H1 (cell line): Measurements from ENCODE around the gene ABCA13. TPM values are rescaled to one million over a fixed set of nuclear protein-coding genes. Genes with fewer than 3 reads are reported as not detected.

Experiments
- CTCF ChIA-PET: fragments of 300-600 bp; sonication (Branson Sonifier 250); formaldehyde crosslinking; loops from one replicate; lab custom pipeline; 2021; ENCODE audit not compliant: partially characterized antibody; lab: Charles Lee
- POLR2A ChIA-PET: fragments of 300-600 bp; sonication (Branson Sonifier 250); formaldehyde crosslinking; loops from one replicate; lab custom pipeline; 2021; ENCODE audit warnings: inconsistent platforms; ENCODE audit not compliant: partially characterized antibody; lab: Charles Lee
- DNase-seq, 2 experiments: peaks; one replicate each; pipeline versions ENCODE4 v3.0.0 to v3.0.0-alpha.2; 2010 to 2022; ENCODE audit warnings: low spot score in 2 of 2, low read depth in 1 of 2, mixed read lengths in 1 of 2
- FAIRE-seq: peaks from 2 replicates; lab custom pipeline; 2011; peaks lifted over from hg19 to GRCh38; lab: Jason Lieb, UNC
- H2AFZ ChIP-seq: 2 replicates; pipeline ENCODE4 v1.8.1; 2012; ENCODE audit warnings: low read length, inconsistent platforms
- H2AK5ac ChIP-seq: 2 replicates; pipeline ENCODE4 v1.6.1; 2013; ENCODE audit warnings: low read depth, low read length
- H2BK120ac ChIP-seq: replicated peaks from 2 replicates; pipeline ENCODE3; 2013; ENCODE audit warnings: low read depth, low read length, inconsistent platforms
- H2BK12ac ChIP-seq: 2 replicates; pipeline ENCODE4 v1.6.1; 2013; ENCODE audit warnings: low read depth, low read length
- H2BK15ac ChIP-seq: 2 replicates; pipeline ENCODE4 v1.6.1; 2013; ENCODE audit warnings: low read length
- H2BK20ac ChIP-seq: 2 replicates; pipeline ENCODE4 v1.6.1; 2013; ENCODE audit warnings: low read length
- H2BK5ac ChIP-seq: 2 replicates; pipeline ENCODE4 v1.6.1; 2013; ENCODE audit warnings: low read depth, low read length
- H3K14ac ChIP-seq: 2 replicates; pipeline ENCODE4 v1.6.1; 2013; ENCODE audit warnings: inconsistent platforms; ENCODE audit not compliant: insufficient read length
- H3K18ac ChIP-seq: 2 replicates; pipeline ENCODE4 v1.6.1; 2013; ENCODE audit warnings: low read length; ENCODE audit errors: extremely low read depth
- H3K23ac ChIP-seq: 2 replicates; pipeline ENCODE4 v1.6.1; 2013; ENCODE audit warnings: inconsistent platforms; ENCODE audit not compliant: insufficient read length
- H3K23me2 ChIP-seq: 2 replicates; pipeline ENCODE4 v1.6.1; 2013; ENCODE audit warnings: low read depth, low read length
- H3K27ac ChIP-seq: 2 replicates; pipeline ENCODE4 v1.6.1; 2011; ENCODE audit warnings: low read depth, low read length, inconsistent platforms
- H3K27me3 ChIP-seq, 4 experiments: replicated peaks in 1 of 4; 1 replicate in 1 of 4; 2 replicates in 3 of 4; pipeline versions ENCODE4 v1.6.1 to v1.8.1; 2011 to 2013; ENCODE audit warnings: low read length in 3 of 4, mild to moderate bottlenecking in 3 of 4, inconsistent platforms in 2 of 4, mixed read lengths in 2 of 4, moderate library complexity in 1 of 4; ENCODE audit not compliant: control insufficient read depth in 3 of 4, insufficient read depth in 3 of 4; ENCODE audit errors: extremely low read depth in 1 of 4
- H3K36me3 ChIP-seq, 4 experiments: 2 replicates each; pipeline versions ENCODE4 v1.6.1 to v1.8.1; 2011 to 2013; ENCODE audit warnings: mild to moderate bottlenecking in 4 of 4, low read length in 3 of 4, moderate library complexity in 2 of 4, control low read depth in 1 of 4, inconsistent platforms in 1 of 4; ENCODE audit not compliant: insufficient read depth in 4 of 4, control insufficient read depth in 2 of 4
- H3K4ac ChIP-seq: replicated peaks from 2 replicates; pipeline ENCODE3; 2013; ENCODE audit warnings: low read length, low read depth, mixed read lengths, inconsistent platforms; ENCODE audit not compliant: insufficient read length
- H3K4me1 ChIP-seq, 4 experiments: replicated peaks in 1 of 4; 1 replicate in 1 of 4; 2 replicates in 3 of 4; pipeline versions ENCODE4 v1.6.1 to v1.8.1; 2011 to 2013; ENCODE audit warnings: low read length in 3 of 4, inconsistent platforms in 2 of 4, mixed read lengths in 1 of 4; ENCODE audit not compliant: insufficient read depth in 4 of 4, control insufficient read depth in 3 of 4
- H3K4me2 ChIP-seq, 2 experiments: 2 replicates each; pipeline versions ENCODE4 v1.6.1 to v1.8.1; 2011 to 2013; ENCODE audit warnings: low read depth in 2 of 2, low read length in 2 of 2, control low read depth in 1 of 2, inconsistent platforms in 1 of 2, mild to moderate bottlenecking in 1 of 2; ENCODE audit not compliant: insufficient read depth in 1 of 2
- H3K4me3 ChIP-seq, 4 experiments: fragments of 200-600, 300-600 bp in 1 of 4; sonication (generic), shearing (Covaris generic), sonication (Bioruptor Twin) in 1 of 4; 2 replicates each; pipeline versions ENCODE4 v1.5.1 to v1.8.1; 2011 to 2016; ENCODE audit warnings: low read length in 4 of 4, low read depth in 3 of 4, control low read depth in 2 of 4, inconsistent platforms in 2 of 4, mild to moderate bottlenecking in 2 of 4, mixed read lengths in 1 of 4, moderate library complexity in 1 of 4; ENCODE audit not compliant: insufficient read depth in 2 of 4; ENCODE audit errors: extremely low read depth in 1 of 4
- H3K56ac ChIP-seq: replicated peaks from 2 replicates; pipeline ENCODE3; 2013; ENCODE audit warnings: low read depth, mild to moderate bottlenecking, mixed read lengths, low read length, inconsistent platforms; ENCODE audit not compliant: insufficient read length
- H3K79me1 ChIP-seq: 2 replicates; pipeline ENCODE4 v1.6.1; 2013; ENCODE audit warnings: low read depth, low read length, control low read depth
- H3K79me2 ChIP-seq, 2 experiments: 2 replicates each; pipeline versions ENCODE4 v1.6.1 to v1.8.1; 2012 to 2013; ENCODE audit warnings: low read length in 2 of 2, mild to moderate bottlenecking in 2 of 2, inconsistent platforms in 1 of 2; ENCODE audit not compliant: insufficient read depth in 2 of 2, control insufficient read depth in 1 of 2
- H3K9ac ChIP-seq, 4 experiments: replicated peaks in 1 of 4; 1 replicate in 1 of 4; 2 replicates in 3 of 4; pipeline versions ENCODE4 v1.6.1 to v1.8.1; 2011 to 2013; ENCODE audit warnings: low read depth in 3 of 4, low read length in 3 of 4, control low read depth in 2 of 4, mild to moderate bottlenecking in 2 of 4, moderate library complexity in 2 of 4, inconsistent platforms in 1 of 4; ENCODE audit errors: extremely low read depth in 1 of 4
- H3K9me3 ChIP-seq, 2 experiments: 2 replicates each; pipeline versions ENCODE4 v1.6.1 to v1.8.1; 2012 to 2013; ENCODE audit warnings: mild to moderate bottlenecking in 2 of 2, moderate library complexity in 2 of 2, control low read depth in 1 of 2, inconsistent platforms in 1 of 2, low read depth in 1 of 2, low read length in 1 of 2, mixed read lengths in 1 of 2; ENCODE audit not compliant: insufficient read depth in 2 of 2
- H4K20me1 ChIP-seq, 2 experiments: replicated peaks in 1 of 2; 2 replicates each; pipeline versions ENCODE3 to v1.8.1; 2011 to 2013; ENCODE audit warnings: inconsistent platforms in 2 of 2, low read length in 2 of 2, mild to moderate bottlenecking in 1 of 2; ENCODE audit not compliant: insufficient read depth in 2 of 2, control insufficient read depth in 1 of 2
- H4K5ac ChIP-seq: 2 replicates; pipeline ENCODE4 v1.6.1; 2013; ENCODE audit warnings: low read length, low read depth, mixed read lengths, inconsistent platforms; ENCODE audit not compliant: insufficient read length
- H4K8ac ChIP-seq: 2 replicates; pipeline ENCODE4 v1.8.0; 2013; ENCODE audit warnings: mild to moderate bottlenecking, moderate library complexity, low read length, inconsistent platforms; ENCODE audit not compliant: insufficient read depth; ENCODE audit errors: extremely low read depth
- H4K91ac ChIP-seq: replicated peaks from 2 replicates; pipeline ENCODE3; 2013; ENCODE audit warnings: low read length, mixed read lengths, inconsistent platforms; ENCODE audit not compliant: insufficient read length
- ASH2L ChIP-seq: fragments of 200-600, 300-600 bp; sonication (generic); IDR thresholded peaks from one replicate; pipeline ENCODE4 v1.7.1; 2017; ENCODE audit warnings: low read length
- BRCA1 ChIP-seq: IDR thresholded peaks from 2 replicates; pipeline ENCODE4 v1.6.1; 2012; ENCODE audit warnings: low read depth, low read length, improper control_type of control experiment
- CHD1 ChIP-seq: IDR thresholded peaks from 2 replicates; pipeline ENCODE4 v1.6.1; 2012; ENCODE audit warnings: low read depth, low read length, improper control_type of control experiment
- CREB1 ChIP-seq: IDR thresholded peaks from 2 replicates; pipeline ENCODE4 v1.6.1; 2012; ENCODE audit warnings: inconsistent platforms
- CTCF ChIP-seq, 3 experiments: IDR thresholded peaks; 1 replicate in 2 of 3; 2 replicates in 1 of 3; pipeline versions ENCODE4 v1.5.1 to v1.6.1; 2011; ENCODE audit warnings: low read length in 3 of 3, mild to moderate bottlenecking in 3 of 3, inconsistent platforms in 2 of 3, low read depth in 1 of 3, moderate library complexity in 1 of 3; ENCODE audit not compliant: insufficient read depth in 1 of 3; ENCODE audit errors: control extremely low read depth in 1 of 3
- EP300 ChIP-seq, 2 experiments: IDR thresholded peaks; 1 replicate in 1 of 2; 2 replicates in 1 of 2; pipeline ENCODE4 v1.6.1; 2011 to 2012; ENCODE audit warnings: low read depth in 2 of 2, low read length in 2 of 2, mild to moderate bottlenecking in 2 of 2, borderline replicate concordance in 1 of 2, inconsistent platforms in 1 of 2, moderate library complexity in 1 of 2
- EZH2 ChIP-seq: fragments of 200-600 bp; sonication (generic); IDR thresholded peaks from 2 replicates; pipeline ENCODE4 v1.7.1; 2012; ENCODE audit warnings: low read depth, mild to moderate bottlenecking, moderate library complexity, low read length, inconsistent platforms; ENCODE audit not compliant: severe bottlenecking
- JUND ChIP-seq: IDR thresholded peaks from 2 replicates; pipeline ENCODE4 v1.6.1; 2011; ENCODE audit warnings: mild to moderate bottlenecking, improper control_type of control experiment, low read length
- RBBP5 ChIP-seq: IDR thresholded peaks from 2 replicates; pipeline ENCODE4 v1.7.1; 2012; ENCODE audit warnings: low read depth, mild to moderate bottlenecking, inconsistent platforms, low read length, moderate library complexity, borderline replicate concordance
- RXRA ChIP-seq: IDR thresholded peaks from 2 replicates; pipeline ENCODE4 v1.6.1; 2011; ENCODE audit warnings: low read depth, mild to moderate bottlenecking, low read length, moderate library complexity; ENCODE audit not compliant: insufficient read depth
- SIX5 ChIP-seq: IDR thresholded peaks from 2 replicates; pipeline ENCODE4 v1.6.1; 2011; ENCODE audit warnings: mild to moderate bottlenecking, low read depth, low read length
- SP4 ChIP-seq: IDR thresholded peaks from 2 replicates; pipeline ENCODE4 v1.6.1; 2012; ENCODE audit warnings: low read length, inconsistent platforms
- ZNF274 ChIP-seq: IDR thresholded peaks from 2 replicates; pipeline ENCODE4 v1.7.0; 2012; ENCODE audit warnings: low read length, borderline replicate concordance; ENCODE audit errors: extremely low read depth
- WGBS, 2 experiments: shearing (Covaris generic) in 1 of 2; methylation state at CpG; one replicate each; pipeline versions ENCODE4 v1.1.6 to v1.1.7; 2013 to 2015; ENCODE audit warnings: low lambda C conversion rate in 2 of 2, mixed read lengths in 2 of 2, inconsistent platforms in 1 of 2, low coverage in 1 of 2, missing lambda C conversion rate in 1 of 2; ENCODE audit not compliant: insufficient replicate concordance in 2 of 2, insufficient coverage in 1 of 2, insufficient read length in 1 of 2; ENCODE audit errors: extremely low coverage in 1 of 2, missing lambda C conversion rate in 1 of 2; 5-methylcytosine and 5-hydroxymethylcytosine counted together
- polyA plus RNA-seq, 7 experiments: library from polyadenylated mRNA; depleted of rRNA in 3 of 7; stranded (reverse) in 5 of 7; unstranded in 2 of 7; fragments of >200 nt in 5 of 7; fragments of 200-250 nt in 2 of 7; gene quantifications; 1 replicate in 5 of 7; 2 replicates in 1 of 7; 4 replicates in 1 of 7; pipeline versions ENCODE4 v1.2.1 to v1.2.3, GENCODE V29; 2011 to 2013; ENCODE audit warnings: missing spikeins in 2 of 7, mixed read lengths in 2 of 7
- total RNA-seq: library from RNA; stranded (reverse); fragmentation: NEBNext Ultra II Directional; extraction: Animal tissue kit (Norgen Biotek cat#: 25700); gene quantifications from 2 replicates; pipeline ENCODE4 v1.2.1, GENCODE V29; 2021

The ABCA13 gene
- total and polyA plus RNA-seq, 2 of the 8 experiments (the other 6 are each of a cell fraction or from before 2014, with no cell fraction given), result 0.07 to 0.09 TPM

GRCh38 chr7:48502021-48502420, 330.8 kb downstream of the ABCA13 start:
- Histone ChIP-seq H2BK20ac (no peak overlapping the region), H3K9ac (no peak overlapping the region), H3K9me3 (no peaks in the 10 kb centered on the region), H2BK12ac (no peak overlapping the region), H2AK5ac (no peak overlapping the region), H3K27me3 (no peaks in the 10 kb centered on the region), H3K4me1 (no peaks in the 10 kb centered on the region), H3K56ac (no peak overlapping the region), H3K23ac (no peak overlapping the region), H3K4ac (no peak overlapping the region), H4K91ac (no peak overlapping the region), H3K79me1 (no peaks in the 10 kb centered on the region), H3K79me2 (no peaks in the 10 kb centered on the region), H4K8ac (no peak overlapping the region), H3K27ac (no peak overlapping the region), H2BK5ac (no peak overlapping the region), H3K18ac (no peak overlapping the region), H2AFZ (no peak overlapping the region), H3K4me3 (no peak overlapping the region), H3K4me2 (no peak overlapping the region), H4K20me1 (no peaks in the 10 kb centered on the region), H3K36me3 (no peaks in the 10 kb centered on the region), H2BK120ac (no peak overlapping the region), H4K5ac (no peak overlapping the region), H2BK15ac (no peak overlapping the region), H3K23me2 (no peaks in the 10 kb centered on the region), H3K14ac (no peak overlapping the region)
- no peak for DNase-seq
- 87% methylated on average over 4 of the region's 4 CpGs; no CpG with 5 or more reads in 1 of the 2 experiments for WGBS, 2 experiments
- FAIRE-seq, result no peak
- CTCF ChIA-PET, result no interaction called here
- POLR2A ChIA-PET, result no interaction called here
- TF ChIP-seq EZH2, result no peak
- TF ChIP-seq JUND, result no peak
- no peak for TF ChIP-seq EP300 (IDR thresholded peaks at IDR 0.05; ENCODE audit: borderline replicate concordance in 1 of 2, low read depth in 2 of 2, low read length in 2 of 2)
- TF ChIP-seq RXRA, result no peak
- no peak for TF ChIP-seq CTCF (IDR thresholded peaks at IDR 0.05; ENCODE audit: control extremely low read depth in 1 of 3, insufficient read depth in 1 of 3, low read depth in 1 of 3, low read length in 3 of 3)
- no peak for TF ChIP-seq SP4
- TF ChIP-seq CREB1, result no peak
- no peak for TF ChIP-seq BRCA1
- TF ChIP-seq CHD1, result no peak
- TF ChIP-seq ASH2L, result no peak
- TF ChIP-seq ZNF274, result no peak
- TF ChIP-seq SIX5, result no peak
- no peak for TF ChIP-seq RBBP5
